ENCODE data around the gene CCNF.
"Not testable (repeated sequence)": the region's sequence is repeated elsewhere in the genome, so short reads cannot be mapped to it uniquely, and the experiment has no call there.

CCNF gene

DNA sequence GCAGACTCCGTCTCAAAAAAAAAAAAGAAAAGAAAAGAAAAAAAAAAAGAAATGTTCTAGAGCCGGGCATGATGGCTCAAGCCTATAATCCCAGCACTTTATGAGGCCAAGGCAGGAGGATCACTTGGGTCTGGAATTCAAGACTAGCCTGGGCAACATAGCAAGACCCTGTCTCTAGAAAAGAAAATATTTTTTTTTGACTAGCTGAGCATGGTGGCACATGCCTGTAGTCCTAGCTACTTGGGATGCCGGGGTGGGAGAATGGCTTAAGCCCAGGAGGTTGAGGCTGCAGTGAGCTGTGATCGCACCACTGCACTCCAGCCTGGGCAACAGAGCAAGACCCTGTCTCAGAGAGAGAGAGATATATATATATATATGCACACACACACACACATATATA, 6.0 kb downstream of the CCNF start:
- not testable (repeated sequence) for H2AFZ ChIP-seq (ENCODE audit: low read depth, low read length); H3K4me3 ChIP-seq (ENCODE audit: low read length); H3K27me3 ChIP-seq (ENCODE audit: insufficient read depth, low read length); H3K9me3 ChIP-seq (ENCODE audit: low read length)
- H3K4me1 ChIP-seq (ENCODE audit: insufficient read depth, low read length) = peaks cover 11% of the 10 kb centered on the region
- peaks cover 68% of the 10 kb centered on the region for H3K36me3 ChIP-seq (ENCODE audit: insufficient read depth, low read length)

DNA sequence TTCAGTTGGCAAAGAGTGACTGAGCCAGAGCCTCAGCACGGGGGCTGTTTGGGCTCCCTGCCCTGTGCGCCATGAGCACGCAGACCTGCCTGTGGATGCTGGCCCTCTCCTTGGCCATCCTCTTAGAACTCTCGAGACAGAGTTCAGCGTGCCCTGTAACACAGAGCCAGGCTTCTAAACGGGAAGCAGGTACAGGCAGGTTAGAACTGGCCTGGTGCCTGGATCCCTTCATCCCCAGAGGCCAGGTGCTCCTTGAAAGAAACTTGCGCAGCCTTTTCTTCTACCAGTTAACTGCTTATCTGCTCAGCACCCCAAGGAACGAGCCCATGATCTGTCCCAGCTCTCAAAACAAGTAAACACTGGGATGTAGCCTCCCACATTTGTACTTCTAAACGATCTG, 6.9 kb downstream of the CCNF start:
- H3K4me3 ChIP-seq (ENCODE audit: low read length) = no peak overlapping the region
- peaks cover 73% of the 10 kb centered on the region for H3K36me3 ChIP-seq (ENCODE audit: insufficient read depth, low read length)
- H3K27me3 ChIP-seq (ENCODE audit: insufficient read depth, low read length) = no peaks in the 10 kb centered on the region

DNA sequence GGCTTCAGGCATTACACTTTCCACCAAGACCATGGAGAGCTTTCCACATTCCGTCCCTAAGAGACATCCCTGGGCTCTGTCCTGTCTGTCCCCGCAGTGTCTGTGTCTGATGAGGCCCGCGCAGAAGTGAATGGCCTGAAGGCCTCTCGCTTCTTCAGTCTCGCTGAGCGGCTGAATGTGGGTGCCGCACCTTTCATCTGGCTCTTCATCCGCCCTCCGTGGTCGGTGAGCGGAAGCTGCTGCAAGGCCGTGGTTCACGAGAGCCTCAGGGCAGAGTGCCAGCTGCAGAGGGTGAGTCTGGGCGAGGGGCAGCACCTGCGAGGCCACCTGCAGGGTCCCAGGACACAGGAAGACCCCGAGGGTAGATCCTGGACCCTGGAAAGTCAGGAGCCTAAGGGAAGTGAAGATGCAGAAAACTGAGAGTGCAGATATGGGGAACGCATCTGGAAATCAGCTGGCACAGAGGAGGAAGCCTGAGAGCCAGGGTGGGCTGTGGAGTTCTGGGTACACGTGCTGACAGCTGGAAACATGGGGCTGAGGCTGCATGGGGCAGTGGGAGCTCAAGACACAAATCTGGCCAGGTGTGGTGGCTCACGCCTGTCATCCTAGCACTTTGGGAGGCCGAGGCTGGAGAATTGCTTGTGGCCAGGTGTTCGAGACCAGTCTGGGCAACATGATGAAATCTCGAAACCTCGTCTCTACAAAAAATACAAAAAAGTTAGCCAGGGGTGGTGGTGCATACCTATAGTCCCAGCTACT, 8.0 kb downstream of the CCNF start:
- Histone ChIP-seq H3K36me3 (ENCODE audit: insufficient read depth, low read length) (peaks cover 73% of the 10 kb centered on the region), H3K9me3 (ENCODE audit: low read length) (no peaks in the 10 kb centered on the region), H3K4me3 (ENCODE audit: low read length) (no peak overlapping the region), H3K4me1 (ENCODE audit: insufficient read depth, low read length) (no peaks in the 10 kb centered on the region), H3K27me3 (ENCODE audit: insufficient read depth, low read length) (no peaks in the 10 kb centered on the region), H2AFZ (ENCODE audit: low read depth, low read length) (no peak overlapping the region)

More for the DNA sequence above, 6.9 kb downstream of the CCNF start:
- no peak overlapping the region for H2AFZ ChIP-seq (ENCODE audit: low read depth, low read length)
- peaks cover 2% of the 10 kb centered on the region for H3K4me1 ChIP-seq (ENCODE audit: insufficient read depth, low read length)
- H3K9me3 ChIP-seq (ENCODE audit: low read length) = no peaks in the 10 kb centered on the region

- no peaks in the 10 kb centered on the region for H3K27me3 ChIP-seq (ENCODE audit: insufficient read depth, low read length)
- H3K4me1 ChIP-seq (ENCODE audit: insufficient read depth, low read length) = no peaks in the 10 kb centered on the region
- no peaks in the 10 kb centered on the region for H3K9me3 ChIP-seq (ENCODE audit: low read length)
- H2AFZ ChIP-seq (ENCODE audit: low read depth, low read length) = no peak overlapping the region
- peaks cover 65% of the 10 kb centered on the region for H3K36me3 ChIP-seq (ENCODE audit: insufficient read depth, low read length)
- H3K4me3 ChIP-seq (ENCODE audit: low read length) = no peak overlapping the region
Measured at GRCh38 chr16:2438121-2438520, 8.9 kb downstream of the CCNF start.

GRCh38 chr16:2439598-2439997, 10.4 kb downstream of the CCNF start:
- Histone ChIP-seq H3K9me3 (ENCODE audit: low read length) (no peaks in the 10 kb centered on the region), H3K4me1 (ENCODE audit: insufficient read depth, low read length) (no peaks in the 10 kb centered on the region), H3K36me3 (ENCODE audit: insufficient read depth, low read length) (peaks cover 64% of the 10 kb centered on the region), H2AFZ (ENCODE audit: low read depth, low read length) (no peak overlapping the region), H3K27me3 (ENCODE audit: insufficient read depth, low read length) (no peaks in the 10 kb centered on the region), H3K4me3 (ENCODE audit: low read length) (no peak overlapping the region)

GRCh38 chr16:2441143-2441804, 12.0 kb downstream of the CCNF start:
- H3K4me1 ChIP-seq (ENCODE audit: insufficient read depth, low read length); H3K27me3 ChIP-seq (ENCODE audit: insufficient read depth, low read length); H3K9me3 ChIP-seq (ENCODE audit: low read length); H2AFZ ChIP-seq (ENCODE audit: low read depth, low read length); H3K4me3 ChIP-seq (ENCODE audit: low read length): not testable (repeated sequence)
- H3K36me3 ChIP-seq (ENCODE audit: insufficient read depth, low read length) = peaks cover 70% of the 10 kb centered on the region

DNA sequence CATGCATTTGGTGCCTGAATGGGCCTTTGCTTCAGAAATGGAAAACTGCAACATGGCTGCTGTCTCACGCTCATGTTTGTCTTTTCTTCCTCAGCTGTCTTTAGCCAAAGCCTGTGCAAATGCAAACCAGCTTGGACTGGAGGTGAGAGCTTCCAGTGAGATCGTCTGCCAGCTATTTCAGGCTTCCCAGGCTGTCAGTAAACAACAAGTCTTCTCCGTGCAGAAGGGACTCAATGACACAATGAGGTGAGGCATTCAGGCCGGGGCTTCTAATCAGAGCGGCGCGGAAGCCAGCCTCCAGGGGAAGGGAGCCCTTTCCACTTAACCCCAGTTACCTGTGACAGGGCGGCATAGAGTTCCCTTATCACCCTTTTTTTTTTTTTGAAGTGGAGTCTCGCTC, 14.3 kb downstream of the CCNF start:
- Histone ChIP-seq H3K4me1 (ENCODE audit: insufficient read depth, low read length) (no peaks in the 10 kb centered on the region), H3K9me3 (ENCODE audit: low read length) (no peaks in the 10 kb centered on the region)

DNA sequence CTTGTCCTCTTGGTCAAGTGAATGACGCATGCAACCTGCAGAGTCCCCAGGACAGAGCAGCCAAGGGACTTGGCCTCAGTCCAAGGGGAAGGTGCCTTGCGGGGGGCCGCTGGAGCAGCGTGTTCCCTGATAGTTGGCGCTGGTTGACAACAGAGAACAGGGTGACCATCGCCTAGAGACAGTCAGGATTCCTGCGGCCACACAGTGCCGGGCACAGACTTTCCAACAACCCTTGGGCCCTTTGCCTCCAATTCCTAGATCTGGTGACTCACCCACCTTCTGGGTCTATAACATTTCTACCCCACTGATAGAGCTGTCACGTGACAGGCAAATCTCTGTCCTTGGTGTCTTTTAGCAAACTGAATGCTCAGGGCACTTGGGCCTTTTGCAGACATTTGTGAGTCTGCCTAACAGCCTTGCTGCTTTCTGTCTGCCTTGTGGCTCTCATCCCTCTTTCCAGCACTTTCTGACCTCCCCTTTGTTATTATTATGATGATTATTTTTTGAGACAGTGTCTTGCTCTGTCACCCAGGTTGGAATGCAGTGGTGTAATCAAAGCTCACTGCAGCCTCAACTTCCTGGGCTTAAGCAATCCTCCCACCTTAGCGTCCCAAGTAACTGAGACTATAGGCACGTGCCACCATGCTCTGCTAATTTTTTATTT, 18.8 kb downstream of the CCNF start:
- no peaks in the 10 kb centered on the region for H3K27me3 ChIP-seq (ENCODE audit: insufficient read depth, low read length)
- H3K36me3 ChIP-seq (ENCODE audit: insufficient read depth, low read length) = peaks cover 76% of the 10 kb centered on the region
- no peak overlapping the region for H2AFZ ChIP-seq (ENCODE audit: low read depth, low read length)
- H3K4me1 ChIP-seq (ENCODE audit: insufficient read depth, low read length) = no peaks in the 10 kb centered on the region
- no peaks in the 10 kb centered on the region for H3K9me3 ChIP-seq (ENCODE audit: low read length)
- no peak overlapping the region for H3K4me3 ChIP-seq (ENCODE audit: low read length)

More for the DNA sequence above, 14.3 kb downstream of the CCNF start:
- Histone ChIP-seq H3K36me3 (ENCODE audit: insufficient read depth, low read length) (peaks cover 68% of the 10 kb centered on the region), H3K27me3 (ENCODE audit: insufficient read depth, low read length) (no peaks in the 10 kb centered on the region), H2AFZ (ENCODE audit: low read depth, low read length) (no peak overlapping the region), H3K4me3 (ENCODE audit: low read length) (no peak overlapping the region)

DNA sequence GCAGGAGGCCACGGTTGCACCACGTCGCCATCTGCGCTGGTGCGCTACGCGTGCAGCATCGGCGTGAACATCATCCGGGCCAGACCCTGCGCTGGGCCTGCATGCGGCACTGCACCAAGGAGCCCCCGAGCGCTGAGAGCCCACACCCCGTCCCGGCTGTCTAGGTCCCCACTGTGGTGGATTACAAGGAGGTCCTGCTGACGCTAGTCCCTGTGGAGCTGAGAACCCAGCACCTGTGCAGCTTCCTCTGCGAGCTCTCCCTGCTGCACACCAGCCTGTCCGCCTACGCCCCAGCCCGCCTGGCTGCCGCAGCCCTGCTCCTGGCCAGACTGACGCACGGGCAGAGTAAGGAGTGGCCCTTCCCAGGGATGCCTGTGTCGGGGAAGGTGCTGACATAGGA, 19.9 kb downstream of the CCNF start:
- H3K36me3 ChIP-seq (ENCODE audit: insufficient read depth, low read length) = peaks cover 79% of the 10 kb centered on the region
- H2AFZ ChIP-seq (ENCODE audit: low read depth, low read length) = no peak overlapping the region
- H3K27me3 ChIP-seq (ENCODE audit: insufficient read depth, low read length) = no peaks in the 10 kb centered on the region
- no peaks in the 10 kb centered on the region for H3K9me3 ChIP-seq (ENCODE audit: low read length)
- H3K4me1 ChIP-seq (ENCODE audit: insufficient read depth, low read length) = no peaks in the 10 kb centered on the region
- H3K4me3 ChIP-seq (ENCODE audit: low read length) = no peak overlapping the region

- H3K9me3 ChIP-seq (ENCODE audit: low read length) = no peaks in the 10 kb centered on the region
- H3K4me1 ChIP-seq (ENCODE audit: insufficient read depth, low read length) = no peaks in the 10 kb centered on the region
- peaks cover 77% of the 10 kb centered on the region for H3K36me3 ChIP-seq (ENCODE audit: insufficient read depth, low read length)
- no peak overlapping the region for H2AFZ ChIP-seq (ENCODE audit: low read depth, low read length)
- no peaks in the 10 kb centered on the region for H3K27me3 ChIP-seq (ENCODE audit: insufficient read depth, low read length)
- H3K4me3 ChIP-seq (ENCODE audit: low read length) = no peak overlapping the region
Measured at GRCh38 chr16:2450535-2450934, 21.3 kb downstream of the CCNF start.

DNA sequence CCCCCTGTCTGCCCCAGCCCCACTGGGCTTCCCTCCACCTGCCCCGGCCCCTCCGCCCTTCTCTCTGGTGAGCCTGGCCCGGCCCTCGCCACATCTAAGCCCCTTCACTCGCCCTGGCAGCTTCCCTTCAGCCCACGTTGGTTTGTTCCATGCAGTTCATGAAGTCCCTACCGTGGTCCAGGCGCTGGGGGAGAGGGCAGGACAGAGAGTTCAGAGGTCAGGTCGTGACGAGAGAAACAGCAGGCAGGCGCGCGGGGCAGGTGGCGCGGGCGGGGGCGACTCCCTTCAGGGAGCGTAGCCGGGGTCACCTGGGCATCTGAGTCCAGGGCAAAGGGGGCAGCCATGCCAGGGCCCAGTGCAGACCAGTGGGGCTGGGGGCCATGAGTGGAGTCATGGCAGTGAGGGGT, 21.7 kb downstream of the CCNF start:
- peaks cover 76% of the 10 kb centered on the region for H3K36me3 ChIP-seq (ENCODE audit: insufficient read depth, low read length)
- H3K4me1 ChIP-seq (ENCODE audit: insufficient read depth, low read length) = no peaks in the 10 kb centered on the region
- no peak overlapping the region for H2AFZ ChIP-seq (ENCODE audit: low read depth, low read length)
- no peaks in the 10 kb centered on the region for H3K9me3 ChIP-seq (ENCODE audit: low read length)
- no peaks in the 10 kb centered on the region for H3K27me3 ChIP-seq (ENCODE audit: insufficient read depth, low read length)
- H3K4me3 ChIP-seq (ENCODE audit: low read length) = no peak overlapping the region

GRCh38 chr16:2451851-2452320, 22.6 kb downstream of the CCNF start:
- Histone ChIP-seq H3K4me3 (ENCODE audit: low read length) (no peak overlapping the region), H2AFZ (ENCODE audit: low read depth, low read length) (no peak overlapping the region), H3K4me1 (ENCODE audit: insufficient read depth, low read length) (no peaks in the 10 kb centered on the region), H3K9me3 (ENCODE audit: low read length) (no peaks in the 10 kb centered on the region), H3K36me3 (ENCODE audit: insufficient read depth, low read length) (peaks cover 76% of the 10 kb centered on the region), H3K27me3 (ENCODE audit: insufficient read depth, low read length) (no peaks in the 10 kb centered on the region)

DNA sequence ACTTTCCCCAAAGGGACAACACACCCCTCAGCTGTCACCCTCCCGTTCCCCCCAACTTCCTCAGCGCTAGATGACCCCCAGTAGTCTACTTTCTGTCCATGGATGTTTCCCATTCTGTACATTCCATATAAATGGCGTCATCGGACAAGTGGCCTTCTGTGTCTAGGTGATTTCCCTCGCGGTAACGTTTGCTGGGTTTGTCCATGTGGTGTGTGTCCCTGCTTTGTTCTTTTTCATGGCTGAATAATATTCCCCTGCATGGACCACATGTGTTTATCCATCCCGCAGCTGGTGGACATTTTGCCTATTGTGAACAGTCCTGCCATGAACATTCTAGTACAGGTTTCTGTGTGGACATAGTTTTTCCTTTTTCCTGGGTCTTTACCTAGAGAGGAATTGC, 23.4 kb downstream of the CCNF start:
- Histone ChIP-seq H3K36me3 (ENCODE audit: insufficient read depth, low read length) (peaks cover 78% of the 10 kb centered on the region), H2AFZ (ENCODE audit: low read depth, low read length) (no peak overlapping the region), H3K9me3 (ENCODE audit: low read length) (no peaks in the 10 kb centered on the region), H3K4me3 (ENCODE audit: low read length) (no peak overlapping the region), H3K4me1 (ENCODE audit: insufficient read depth, low read length) (no peaks in the 10 kb centered on the region), H3K27me3 (ENCODE audit: insufficient read depth, low read length) (no peaks in the 10 kb centered on the region)
